Thymus (tissue), 11 donors: ENCODE measurements around the gene ZFHX2. TPM values are rescaled to one million over a fixed set of nuclear protein-coding genes. Genes with fewer than 3 reads are reported as not detected.

Source experiments
- DNase-seq, 9 donors: peaks; one replicate each; pipeline ENCODE4 v3.0.0-alpha.2; 2013; ENCODE audit warnings: low spot score in 9 of 9, low read depth in 6 of 9, missing footprints in 1 of 9
- H3K27ac ChIP-seq, 2 donors: one replicate each; pipeline ENCODE4 v1.5.1; 2013; ENCODE audit warnings: control low read depth in 1 of 2, low read depth in 1 of 2, low read length in 1 of 2, mild to moderate bottlenecking in 1 of 2, moderate library complexity in 1 of 2
- H3K27me3 ChIP-seq, 2 donors: one replicate each; pipeline ENCODE4 v1.5.1; 2013; ENCODE audit warnings: low read length in 1 of 2; ENCODE audit not compliant: control insufficient read depth in 2 of 2, insufficient read depth in 1 of 2
- H3K36me3 ChIP-seq, 2 donors: one replicate each; pipeline ENCODE4 v1.5.1; 2013; ENCODE audit warnings: low read length in 1 of 2, mild to moderate bottlenecking in 1 of 2, moderate library complexity in 1 of 2; ENCODE audit not compliant: control insufficient read depth in 2 of 2, insufficient read depth in 2 of 2
- H3K4me1 ChIP-seq, 2 donors: one replicate each; pipeline ENCODE4 v1.5.1; 2013; ENCODE audit warnings: low read length in 2 of 2; ENCODE audit not compliant: control insufficient read depth in 2 of 2, insufficient read depth in 2 of 2
- H3K4me3 ChIP-seq, 2 donors: one replicate each; pipeline ENCODE4 v1.5.1; 2013; ENCODE audit warnings: low read length in 2 of 2, control low read depth in 1 of 2, mild to moderate bottlenecking in 1 of 2
- H3K9me3 ChIP-seq, 2 donors: one replicate each; pipeline ENCODE4 v1.5.1; 2013; ENCODE audit warnings: low read length in 1 of 2, mild to moderate bottlenecking in 1 of 2; ENCODE audit not compliant: control insufficient read depth in 2 of 2, insufficient read depth in 1 of 2
- WGBS: extraction: QIAGEN DNeasy Blood & Tissue Kit; methylation state at CpG from one replicate; pipeline ENCODE4 v1.1.7; 2013; 5-methylcytosine and 5-hydroxymethylcytosine counted together
- polyA plus RNA-seq: library from polyadenylated mRNA; stranded (reverse); fragments of 200-250 nt; gene quantifications from one replicate; pipeline ENCODE4 v1.2.3, GENCODE V29; 2013
- total RNA-seq: library from RNA; stranded (reverse); fragments of 120-200 nt; gene quantifications from one replicate; pipeline ENCODE4 v1.2.4, GENCODE V29; 2013
- donor health status: healthy.

Gene ZFHX2
- total and polyA plus RNA-seq, 2 donors: 0.24 to 0.48 TPM

- no peaks in the 10 kb centered on the region for H3K9me3 ChIP-seq
- no peak overlapping the region for H3K4me3 ChIP-seq
- no peak for DNase-seq
- H3K27me3 ChIP-seq: no peaks in the 10 kb centered on the region
- peaks cover 0 to 16% of the 10 kb centered on the region in 2 donors for H3K4me1 ChIP-seq
- H3K27ac ChIP-seq: no peak overlapping the region
- no peaks in the 10 kb centered on the region for H3K36me3 ChIP-seq
- WGBS: 98% methylated on average over 1 of the region's 1 CpG
Measured at GRCh38 chr14:23528555-23528954, 23.0 kb downstream of the ZFHX2 start.

DNA sequence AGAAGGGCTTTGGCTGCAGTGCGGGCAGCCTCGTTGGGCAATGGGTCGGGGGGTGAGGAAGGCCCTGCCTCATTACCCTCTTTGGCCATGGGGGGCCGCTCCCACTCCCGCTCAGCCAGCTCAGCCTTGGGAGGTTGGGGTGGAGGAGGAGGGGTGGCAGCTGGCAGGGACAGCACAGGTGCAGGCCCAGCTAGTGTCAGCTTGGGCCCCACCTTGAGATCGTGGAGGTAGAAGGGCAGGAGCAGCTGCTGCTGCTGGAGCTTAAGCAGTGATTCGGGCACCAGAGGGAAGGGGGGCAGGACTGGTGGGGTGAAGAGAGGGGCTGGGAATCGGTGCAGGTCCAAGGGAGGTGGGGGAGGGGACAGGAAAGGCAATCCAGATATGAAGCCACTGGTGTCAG is 26.0 kb downstream of the ZFHX2 start:
- H3K27ac ChIP-seq: no peak overlapping the region
- 90% methylated on average over 8 of the region's 8 CpGs for WGBS
- no peak for DNase-seq

DNA sequence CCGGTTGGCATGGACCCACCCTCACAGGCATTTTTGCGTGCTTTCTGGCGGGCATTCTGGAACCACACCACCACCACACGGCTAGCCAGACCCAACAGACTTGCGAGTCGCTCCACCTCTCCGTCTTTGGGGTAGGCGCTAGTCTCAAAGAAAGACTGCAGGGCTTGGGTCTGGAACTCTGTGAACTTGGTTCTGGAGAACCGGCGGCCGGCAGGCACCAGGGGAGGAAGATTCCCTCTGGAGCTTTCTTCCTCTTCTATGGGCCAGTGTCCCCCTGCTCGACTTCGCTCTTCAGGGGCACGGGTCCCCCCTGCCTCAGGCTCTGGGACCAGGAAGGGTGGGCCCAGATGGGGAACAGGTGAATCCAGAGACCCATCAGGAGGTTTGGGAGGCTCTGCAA is 26.6 kb downstream of the ZFHX2 start:
- H3K27ac ChIP-seq: no peak overlapping the region
- H3K27me3 ChIP-seq: no peaks in the 10 kb centered on the region
- no peak for DNase-seq
- no peaks in the 10 kb centered on the region for H3K9me3 ChIP-seq
- H3K4me3 ChIP-seq: no peak overlapping the region
- WGBS: 97% methylated on average over 14 of the region's 14 CpGs
- H3K4me1 ChIP-seq: no peaks in the 10 kb centered on the region
- H3K36me3 ChIP-seq: peaks cover 0 to 4% of the 10 kb centered on the region in 2 donors

More for the DNA sequence above, 26.0 kb downstream of the ZFHX2 start:
- no peak overlapping the region for H3K4me3 ChIP-seq
- H3K36me3 ChIP-seq: peaks cover 0 to 4% of the 10 kb centered on the region in 2 donors
- no peaks in the 10 kb centered on the region for H3K9me3 ChIP-seq
- peaks cover 0 to 4% of the 10 kb centered on the region in 2 donors for H3K4me1 ChIP-seq
- H3K27me3 ChIP-seq: no peaks in the 10 kb centered on the region

DNA sequence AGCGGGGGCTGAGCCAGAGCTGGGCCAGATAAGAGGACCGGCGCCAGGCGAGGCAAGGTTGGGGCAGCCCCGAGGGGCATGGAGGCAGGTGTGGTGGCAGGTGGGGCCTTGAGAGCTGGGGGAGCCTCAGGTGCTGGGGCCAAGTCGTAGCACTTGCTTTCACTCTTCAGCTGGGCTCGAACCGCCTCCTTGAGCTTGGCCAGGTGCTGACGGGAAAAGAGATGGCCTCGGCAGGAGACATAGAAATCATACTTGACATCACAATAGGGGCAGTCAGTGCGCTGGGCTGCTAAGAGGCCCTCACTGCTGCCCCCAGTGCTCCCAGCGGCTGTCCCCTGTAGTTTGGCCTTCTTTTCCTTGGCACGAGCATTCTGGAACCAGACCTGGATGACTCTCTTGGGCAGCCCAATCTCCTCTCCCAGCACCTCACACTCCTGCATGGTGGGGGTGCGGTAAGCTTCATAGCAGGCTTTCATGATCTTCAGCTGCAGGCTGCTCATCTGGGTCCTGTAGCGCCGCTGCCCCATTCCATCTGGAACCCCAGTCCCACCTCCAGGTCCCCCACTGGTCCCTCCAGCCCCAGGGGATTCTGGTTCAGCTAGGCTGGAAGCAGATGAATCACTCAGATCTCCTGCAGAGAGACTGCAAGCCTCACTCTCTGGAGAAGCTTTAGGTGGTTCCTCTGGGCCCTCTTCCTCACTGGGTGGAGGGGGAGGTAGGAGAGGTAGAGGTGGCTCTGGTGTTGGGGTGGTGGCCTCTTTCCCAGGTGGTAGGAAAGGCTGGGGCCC is 28.1 kb downstream of the ZFHX2 start:
- H3K36me3 ChIP-seq: peaks cover 0 to 4% of the 10 kb centered on the region in 2 donors
- 95% methylated on average over 16 of the region's 16 CpGs for WGBS
- H3K4me3 ChIP-seq: no peak overlapping the region
- H3K27me3 ChIP-seq: no peaks in the 10 kb centered on the region
- H3K4me1 ChIP-seq: no peaks in the 10 kb centered on the region
- DNase-seq: no peak
- H3K27ac ChIP-seq: no peak overlapping the region
- no peaks in the 10 kb centered on the region for H3K9me3 ChIP-seq

DNA sequence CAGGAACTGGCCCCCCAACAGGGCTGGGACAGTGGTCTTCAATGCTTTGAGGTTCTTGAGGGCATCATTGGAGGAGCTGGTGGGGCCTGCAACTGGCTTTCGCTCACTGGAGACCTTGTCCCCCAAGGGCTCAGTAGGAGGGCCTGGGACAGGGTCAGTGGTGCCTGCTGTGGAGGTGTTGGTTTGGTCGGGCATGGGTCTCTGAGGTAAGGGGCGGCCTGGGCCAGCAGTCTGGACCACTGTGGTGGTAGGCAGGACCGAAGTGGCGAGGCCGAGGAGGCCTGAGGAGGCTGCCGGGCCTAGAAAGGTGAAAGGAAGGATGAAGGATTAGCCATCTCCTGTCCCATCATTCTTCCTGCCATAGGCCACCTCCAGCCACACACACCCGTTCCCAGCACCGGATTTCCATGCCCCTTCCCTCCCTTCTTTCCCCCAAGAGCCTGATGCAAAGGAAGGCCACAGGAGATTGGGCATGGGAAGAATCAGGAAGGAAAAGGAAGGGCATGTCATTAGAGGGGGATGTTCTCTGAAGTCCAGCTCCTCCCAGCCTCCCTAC is 28.8 kb downstream of the ZFHX2 start:
- no peaks in the 10 kb centered on the region for H3K9me3 ChIP-seq
- no peaks in the 10 kb centered on the region for H3K27me3 ChIP-seq
- H3K4me3 ChIP-seq: no peak overlapping the region
- H3K36me3 ChIP-seq: peaks cover 0 to 4% of the 10 kb centered on the region in 2 donors
- H3K4me1 ChIP-seq: no peaks in the 10 kb centered on the region
- no peak for DNase-seq
- H3K27ac ChIP-seq: no peak overlapping the region
- 97% methylated on average over 9 of the region's 9 CpGs for WGBS

GRCh38 chr14:23521785-23522640 is 29.6 kb downstream of the ZFHX2 start:
- Histone ChIP-seq H3K4me3 (no peak overlapping the region), H3K9me3 (no peaks in the 10 kb centered on the region), H3K36me3 (peaks cover 0 to 4% of the 10 kb centered on the region in 2 donors), H3K27ac (no peak overlapping the region), H3K4me1 (no peaks in the 10 kb centered on the region), H3K27me3 (no peaks in the 10 kb centered on the region)
- no peak for DNase-seq
- WGBS: 73% methylated on average over 20 of the region's 20 CpGs

DNA sequence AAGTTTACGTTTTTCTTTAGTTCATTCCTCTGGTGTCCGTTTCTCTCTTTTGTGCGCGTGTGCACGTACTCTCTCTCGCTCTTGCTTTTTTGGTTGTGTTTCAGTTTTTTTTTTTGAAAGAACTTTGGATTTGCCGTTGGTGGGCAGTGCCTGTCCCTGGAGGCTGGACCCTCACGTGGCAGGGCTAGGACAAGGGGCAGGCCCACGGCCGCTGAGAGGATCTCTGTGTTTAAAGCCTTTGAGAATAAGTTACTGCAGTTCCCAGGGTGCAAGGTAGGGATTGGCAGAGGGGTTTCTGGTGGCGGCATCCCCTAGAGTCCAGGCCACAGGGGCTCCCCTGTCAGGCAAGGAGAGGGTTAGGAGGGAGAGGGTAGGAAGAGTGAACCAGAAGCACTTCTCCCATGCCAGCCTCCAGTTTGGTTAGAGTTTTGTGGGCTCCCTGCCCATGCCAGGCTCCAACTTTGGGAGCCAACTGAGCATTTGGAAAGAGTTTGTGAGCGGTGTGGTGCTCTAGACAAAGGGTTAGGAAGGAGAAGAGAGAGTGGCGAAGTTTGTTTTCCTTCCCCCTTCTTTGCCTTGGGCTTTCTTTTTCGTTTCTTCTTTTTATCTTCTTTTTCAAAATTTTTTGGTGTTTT is 30.5 kb downstream of the ZFHX2 start:
- H3K27ac ChIP-seq: no peak overlapping the region
- no peak overlapping the region for H3K4me3 ChIP-seq
- H3K27me3 ChIP-seq: no peaks in the 10 kb centered on the region
- peaks cover 0 to 4% of the 10 kb centered on the region in 2 donors for H3K36me3 ChIP-seq
- DNase-seq: no peak
- no peaks in the 10 kb centered on the region for H3K9me3 ChIP-seq
- H3K4me1 ChIP-seq: no peaks in the 10 kb centered on the region
- WGBS: 95% methylated on average over 14 of the region's 14 CpGs

- H3K27ac ChIP-seq: no peak overlapping the region
- no peaks in the 10 kb centered on the region for H3K9me3 ChIP-seq
- H3K4me3 ChIP-seq: no peak overlapping the region
- no peak for DNase-seq
- peaks cover 0 to 4% of the 10 kb centered on the region in 2 donors for H3K36me3 ChIP-seq
- WGBS: 96% methylated on average over 4 of the region's 4 CpGs
- no peaks in the 10 kb centered on the region for H3K27me3 ChIP-seq
- peaks cover 1 to 6% of the 10 kb centered on the region in 2 donors for H3K4me1 ChIP-seq
Measured at GRCh38 chr14:23518709-23519108, 32.9 kb downstream of the ZFHX2 start.
